Testis (tissue), 2 donors: ENCODE data around the gene PDE6B.

Experiments used
- POLR2A ChIP-seq: fragments of 450-650 bp; IDR thresholded peaks from one replicate; pipeline ENCODE4 v1.6.1; 2017; ENCODE audit warnings: antibody characterized with exemption, mild to moderate bottlenecking, moderate library complexity
- TF ChIP-seq, protein P1 (sequence below), 3 experiments: fragments of 450-650 bp in 2 of 3; fragments of 200-600 bp in 1 of 3; sonication (generic) in 1 of 3; IDR thresholded peaks; one replicate each; pipeline ENCODE4 v1.5.1; 2016 to 2019; ENCODE audit warnings: antibody characterized with exemption in 3 of 3, mild to moderate bottlenecking in 2 of 3, moderate library complexity in 1 of 3

DNA sequence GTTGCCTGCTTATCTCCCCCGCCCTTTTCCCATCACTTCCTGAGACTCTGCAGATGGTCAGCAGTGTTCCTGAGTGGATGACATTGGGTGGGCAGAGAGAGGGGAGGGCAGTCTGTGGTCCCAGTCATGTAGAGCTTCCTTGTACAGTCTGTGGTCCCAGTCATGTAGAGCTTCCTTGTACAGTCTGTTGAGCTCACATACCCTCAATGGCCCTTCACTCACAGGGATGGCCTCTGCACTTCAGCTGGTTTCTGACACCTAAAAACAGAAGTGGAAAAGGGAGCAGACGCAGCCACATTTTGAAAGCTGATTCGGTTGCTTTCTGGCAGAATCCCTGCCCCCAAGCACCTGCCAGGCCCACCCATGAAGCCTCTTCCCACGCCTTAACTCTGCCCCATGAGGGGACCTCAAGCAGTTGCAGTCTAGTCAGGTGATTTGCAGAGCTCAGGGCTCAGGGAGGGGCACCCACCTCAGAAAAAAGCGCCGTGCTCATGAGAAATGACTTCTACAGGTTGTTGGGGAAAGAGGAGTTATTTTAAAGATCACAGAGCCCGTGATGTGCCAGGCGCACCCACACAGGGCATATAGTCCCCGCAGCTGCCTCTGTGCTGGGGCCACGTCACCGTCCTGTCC, 45.7 kb upstream of the PDE6B start:
- TF ChIP-seq, protein P1, sequence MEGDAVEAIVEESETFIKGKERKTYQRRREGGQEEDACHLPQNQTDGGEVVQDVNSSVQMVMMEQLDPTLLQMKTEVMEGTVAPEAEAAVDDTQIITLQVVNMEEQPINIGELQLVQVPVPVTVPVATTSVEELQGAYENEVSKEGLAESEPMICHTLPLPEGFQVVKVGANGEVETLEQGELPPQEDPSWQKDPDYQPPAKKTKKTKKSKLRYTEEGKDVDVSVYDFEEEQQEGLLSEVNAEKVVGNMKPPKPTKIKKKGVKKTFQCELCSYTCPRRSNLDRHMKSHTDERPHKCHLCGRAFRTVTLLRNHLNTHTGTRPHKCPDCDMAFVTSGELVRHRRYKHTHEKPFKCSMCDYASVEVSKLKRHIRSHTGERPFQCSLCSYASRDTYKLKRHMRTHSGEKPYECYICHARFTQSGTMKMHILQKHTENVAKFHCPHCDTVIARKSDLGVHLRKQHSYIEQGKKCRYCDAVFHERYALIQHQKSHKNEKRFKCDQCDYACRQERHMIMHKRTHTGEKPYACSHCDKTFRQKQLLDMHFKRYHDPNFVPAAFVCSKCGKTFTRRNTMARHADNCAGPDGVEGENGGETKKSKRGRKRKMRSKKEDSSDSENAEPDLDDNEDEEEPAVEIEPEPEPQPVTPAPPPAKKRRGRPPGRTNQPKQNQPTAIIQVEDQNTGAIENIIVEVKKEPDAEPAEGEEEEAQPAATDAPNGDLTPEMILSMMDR (IDR thresholded peaks at IDR 0.05), result no peak
- TF ChIP-seq POLR2A, result no peak
